Psoas muscle (tissue), 8 donors: ENCODE results near the gene UQCRHL. TPM values are rescaled to one million over a fixed set of nuclear protein-coding genes. Genes with fewer than 3 reads are reported as not detected.

Experiments
- ATAC-seq, 4 donors: fragments of 200-7000 bp; cut with Tn5 transposase; one replicate each; pipeline ENCODE4 v1.9.1; 2020; ENCODE audit warnings: moderate library complexity in 3 of 4, mild to moderate bottlenecking in 2 of 4
- DNase-seq, 2 donors: peaks; one replicate each; pipeline ENCODE4 v3.0.0-alpha.2; 2020
- H3K27ac ChIP-seq: fragments of 200-600 bp; one replicate; pipeline ENCODE4 v1.8.0; 2022
- H3K27me3 ChIP-seq, 3 donors: fragments of 200-600 bp in 1 of 3; one replicate each; pipeline versions ENCODE4 v1.6.1 to v1.8.0; 2013 to 2022; ENCODE audit warnings: low read length in 2 of 3, mild to moderate bottlenecking in 2 of 3, moderate library complexity in 1 of 3; ENCODE audit not compliant: insufficient read depth in 3 of 3
- H3K36me3 ChIP-seq, 2 donors: fragments of 200-600 bp in 1 of 2; one replicate each; pipeline versions ENCODE4 v1.6.1 to v1.8.0; 2013 to 2022; ENCODE audit warnings: low read depth in 1 of 2, mild to moderate bottlenecking in 1 of 2, moderate library complexity in 1 of 2; ENCODE audit not compliant: insufficient read depth in 1 of 2
- H3K4me1 ChIP-seq: fragments of 200-600 bp; one replicate; pipeline ENCODE4 v1.8.0; 2022
- H3K4me3 ChIP-seq: fragments of 200-600 bp; one replicate; pipeline ENCODE4 v1.8.0; 2022; ENCODE audit warnings: mild to moderate bottlenecking
- H3K9me3 ChIP-seq: fragments of 200-600 bp; one replicate; pipeline ENCODE4 v1.8.0; 2022
- CTCF ChIP-seq: fragments of 200-600 bp; IDR thresholded peaks from one replicate; pipeline ENCODE4 v1.8.0; 2022; ENCODE audit warnings: antibody characterized with exemption
- WGBS, 3 donors: extraction: QIAGEN DNeasy Blood & Tissue Kit; methylation state at CpG; one replicate each; pipeline versions ENCODE4 v1.1.6 to v1.1.7; 2013; 5-methylcytosine and 5-hydroxymethylcytosine counted together
- intact Hi-C, 2 donors: fragments of 100-400 bp; cut with DNase I; formaldehyde crosslinking; loops; one replicate each; pipeline versions ENCODE4 v1.11.0 to v1.14.2; 2022
- polyA plus RNA-seq, 3 donors: library from polyadenylated mRNA; stranded (reverse); fragments of 200-250 nt; gene quantifications; one replicate each; pipeline ENCODE4 v1.2.3, GENCODE V29; 2013
- total RNA-seq, 4 donors: library from RNA; stranded (reverse); fragmentation: NEBNext Ultra II Directional in 2 of 4; extraction: Animal tissue kit (Norgen Biotek cat#: 25700) in 2 of 4; gene quantifications; one replicate each; pipeline versions ENCODE4 v1.2.1 to v1.2.4, GENCODE V29; 2021 to 2023
- donor health status: healthy with polysubstance abuse.
- donor health status: DM: no; HTN: no; CAD: no; lungs with moderate emphysema.
- donor health status: Bipolar disorder and iron deficiency.
- donor health status: healthy.
- donor health status: DM: yes; HTN: yes; CAD: no.
- donor health status: DM: no; HTN: no; CAD: no.
- donor health status: DM: no; HTN: no; CAD: no.
- donor health status: DM: yes; HTN: yes; CAD: no.

UQCRHL gene
- total and polyA plus RNA-seq, 7 donors = 0.97 to 7.1 (median 2.8) TPM

- Histone ChIP-seq H3K4me3 (no peak overlapping the region), H3K9me3 (no peaks in the 10 kb centered on the region), H3K27me3 (no peaks in the 10 kb centered on the region), H3K27ac (no peak overlapping the region), H3K36me3 (no peaks in the 10 kb centered on the region), H3K4me1 (no peaks in the 10 kb centered on the region)
- no peak for TF ChIP-seq CTCF
- intact Hi-C loops = no loop called here
- WGBS, 3 donors = 86 to 96% (median 94%) methylated on average over 5 of the region's 5 CpGs
- ATAC-seq = no peak
- DNase-seq = no peak
Measured at GRCh38 chr1:15767941-15768340, 39.5 kb downstream of the UQCRHL start.

GRCh38 chr1:15765495-15766194, 41.8 kb downstream of the UQCRHL start:
- Histone ChIP-seq H3K27ac (no peak overlapping the region), H3K4me3 (no peak overlapping the region), H3K36me3 (no peaks in the 10 kb centered on the region), H3K27me3 (peaks cover 0 to 11% (median 6%) of the 10 kb centered on the region in 3 donors), H3K4me1 (no peaks in the 10 kb centered on the region), H3K9me3 (no peaks in the 10 kb centered on the region)
- intact Hi-C loops = no loop called here
- WGBS, 3 donors = 53 to 76% (median 56%) methylated on average over 18 to 20 of the region's 20 CpGs
- DNase-seq = no peak
- ATAC-seq = peak in 1 of 4 donors; percentile 31
- TF ChIP-seq CTCF = no peak

- ATAC-seq = no peak
- H3K36me3 ChIP-seq = no peaks in the 10 kb centered on the region
- intact Hi-C loops = no loop called here
Measured at GRCh38 chr1:15764890-15765289, 42.6 kb downstream of the UQCRHL start.

GRCh38 chr1:15764269-15764764, 43.1 kb downstream of the UQCRHL start:
- H3K4me3 ChIP-seq = no peak overlapping the region
- H3K36me3 ChIP-seq = no peaks in the 10 kb centered on the region
- H3K4me1 ChIP-seq = peaks cover 4% of the 10 kb centered on the region
- ATAC-seq = no peak
- intact Hi-C loops = no loop called here
- H3K27me3 ChIP-seq = peaks cover 0 to 22% (median 10%) of the 10 kb centered on the region in 3 donors
- WGBS, 3 donors = 66 to 72% (median 69%) methylated on average over 10 of the region's 10 CpGs
- H3K9me3 ChIP-seq = no peaks in the 10 kb centered on the region
- no peak for DNase-seq
- TF ChIP-seq CTCF = no peak
- H3K27ac ChIP-seq = no peak overlapping the region

More at GRCh38 chr1:15764890-15765289, 42.6 kb downstream of the UQCRHL start:
- H3K4me3 ChIP-seq = no peak overlapping the region
- peaks cover 0 to 16% (median 8%) of the 10 kb centered on the region in 3 donors for H3K27me3 ChIP-seq
- DNase-seq = no peak
- no peak overlapping the region for H3K27ac ChIP-seq
- H3K4me1 ChIP-seq = no peaks in the 10 kb centered on the region
- H3K9me3 ChIP-seq = no peaks in the 10 kb centered on the region
- TF ChIP-seq CTCF = no peak
- 90 to 93% (median 91%) methylated on average over 15 of the region's 15 CpGs for WGBS, 3 donors

GRCh38 chr1:15762546-15762945, 44.9 kb downstream of the UQCRHL start:
- no peak for DNase-seq
- H3K27me3 ChIP-seq = peaks cover 0 to 39% (median 19%) of the 10 kb centered on the region in 3 donors
- no peaks in the 10 kb centered on the region for H3K9me3 ChIP-seq
- intact Hi-C loops = no loop called here
- 77 to 82% (median 81%) methylated on average over 10 of the region's 10 CpGs for WGBS, 3 donors
- peaks cover 6% of the 10 kb centered on the region for H3K4me1 ChIP-seq
- no peak for TF ChIP-seq CTCF
- ATAC-seq = no peak
- no peak overlapping the region for H3K27ac ChIP-seq
- H3K4me3 ChIP-seq = no peak overlapping the region
- no peaks in the 10 kb centered on the region for H3K36me3 ChIP-seq
